Transverse colon (tissue), 4 donors: ENCODE measurements around the gene OGG1. TPM values are rescaled to one million over a fixed set of nuclear protein-coding genes. Genes with fewer than 3 reads are reported as not detected.
A peak's percentile ranks its signal among the peaks of the same experiment; 100 is the strongest.

Experiments used
- DNase-seq: peaks from one replicate; pipeline ENCODE4 v3.0.0-alpha.2; 2019
- H3K27ac ChIP-seq, 4 donors: fragments of 200-600 bp; sonication (generic); 2 replicates each; pipeline ENCODE4 v1.5.1; 2016 to 2018; ENCODE audit warnings: inconsistent platforms in 4 of 4
- H3K27me3 ChIP-seq: fragments of 200-600 bp; sonication (generic); 2 replicates; pipeline ENCODE4 v1.5.1; 2017; ENCODE audit warnings: inconsistent platforms
- H3K36me3 ChIP-seq, 4 donors: fragments of 200-600 bp; sonication (generic); 2 replicates each; pipeline ENCODE4 v1.5.1; 2017 to 2019; ENCODE audit warnings: inconsistent platforms in 4 of 4
- H3K4me1 ChIP-seq, 4 donors: fragments of 200-600 bp; sonication (generic); 2 replicates each; pipeline ENCODE4 v1.5.1; 2017 to 2020; ENCODE audit warnings: inconsistent platforms in 4 of 4
- H3K4me3 ChIP-seq, 4 donors: fragments of 200-600 bp; sonication (generic); 1 replicate in 1 of 4; 2 replicates in 3 of 4; pipeline versions ENCODE4 v1.5.1 to v1.6.1; 2017 to 2019; ENCODE audit warnings: inconsistent platforms in 4 of 4
- H3K9me3 ChIP-seq, 2 donors: fragments of 200-600 bp; sonication (generic); 2 replicates each; pipeline ENCODE4 v1.5.1; 2017 to 2019; ENCODE audit warnings: inconsistent platforms in 2 of 2
- EP300 ChIP-seq: sonication (generic); formaldehyde crosslinking; IDR thresholded peaks from one replicate; pipeline ENCODE4 v1.6.1; 2017; ENCODE audit warnings: antibody characterized with exemption, low read depth
- POLR2A ChIP-seq: fragments of 450-650 bp; IDR thresholded peaks from one replicate; pipeline ENCODE4 v1.6.1; 2016; ENCODE audit warnings: antibody characterized with exemption, mild to moderate bottlenecking, moderate library complexity
- POLR2AphosphoS5 ChIP-seq, 3 donors: sonication (generic); formaldehyde crosslinking; IDR thresholded peaks; one replicate each; pipeline ENCODE4 v1.6.1; 2016; ENCODE audit warnings: antibody characterized with exemption in 3 of 3
- WGBS, 2 donors: methylation state at CpG; one replicate each; pipeline ENCODE4 v1.1.5; 2018; ENCODE audit warnings: low coverage in 1 of 2; 5-methylcytosine and 5-hydroxymethylcytosine counted together
- in situ Hi-C, 4 donors: fragments of 200-750 bp; cut with MboI; loops; one replicate each; pipeline versions ENCODE4 v1.15.0 to v1.15.1; 2017; ENCODE audit warnings: low sequenced_read_pairs in 3 of 4, low pct_ligation_motif_present in 1 of 4, low pct_unique_long_range_greater_than_20kb in 1 of 4
- intact Hi-C: fragments of 100-400 bp; cut with DNase I; formaldehyde crosslinking; loops from one replicate; pipeline ENCODE4 v1.15.1; 2023; ENCODE audit warnings: low total_unique reads
- total RNA-seq, 4 donors: library from RNA; depleted of rRNA; stranded (reverse); fragments of >200 nt; gene quantifications; one replicate each; pipeline ENCODE4 v1.1.0, GENCODE V29; 2016
- TF ChIP-seq, protein P1 (sequence below), 5 experiments: fragments of 200-600 bp in 3 of 5; fragments of 450-650 bp in 2 of 5; sonication (generic) in 3 of 5; IDR thresholded peaks; 1 replicate in 2 of 5; 2 replicates in 3 of 5; pipeline ENCODE4 v1.5.1; 2016 to 2017; ENCODE audit warnings: antibody characterized with exemption in 5 of 5, inconsistent platforms in 3 of 5, mild to moderate bottlenecking in 2 of 5, moderate library complexity in 1 of 5

Gene OGG1
- total RNA-seq, 4 donors from 2014 or later = 27.8 to 69.5 (median 39.7) TPM

DNA sequence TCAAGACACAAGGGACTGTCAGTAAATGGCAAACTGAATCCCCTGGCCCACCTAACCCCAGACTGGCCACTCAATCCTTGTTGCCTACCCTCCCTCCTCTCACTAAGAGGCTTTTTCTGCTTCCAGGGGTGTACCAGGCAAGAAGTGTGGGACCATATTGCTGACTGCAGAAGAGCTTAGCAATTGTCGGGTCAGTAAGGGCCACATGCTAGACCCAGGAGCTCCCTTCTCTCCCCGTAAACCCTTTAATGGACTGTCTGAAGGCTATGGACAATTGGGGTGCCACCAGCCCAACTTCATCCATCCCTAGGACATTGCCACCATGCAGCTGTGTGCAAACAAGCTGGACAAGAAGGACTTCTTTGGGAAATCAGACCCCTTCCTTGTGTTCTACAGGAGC, 37.3 kb upstream of the OGG1 start:
- Histone ChIP-seq H3K36me3 (no peaks in the 10 kb centered on the region), H3K4me1 (peaks cover 0 to 12% (median 0%) of the 10 kb centered on the region in 4 donors), H3K4me3 (no peak overlapping the region), H3K27ac (no peak overlapping the region), H3K9me3 (no peaks in the 10 kb centered on the region), H3K27me3 (no peaks in the 10 kb centered on the region)
- intact Hi-C loops = no loop called here
- in situ Hi-C loops = no loop called here
- 90% methylated on average over 2 of the region's 2 CpGs; no CpG with 5 or more reads in 1 of the 2 donors for WGBS, 2 donors
- DNase-seq = no peak
- TF ChIP-seq EP300 (no peak), POLR2AphosphoS5 (IDR thresholded peaks at IDR 0.05) (no peak), POLR2A (no peak)
- TF ChIP-seq, protein P1, sequence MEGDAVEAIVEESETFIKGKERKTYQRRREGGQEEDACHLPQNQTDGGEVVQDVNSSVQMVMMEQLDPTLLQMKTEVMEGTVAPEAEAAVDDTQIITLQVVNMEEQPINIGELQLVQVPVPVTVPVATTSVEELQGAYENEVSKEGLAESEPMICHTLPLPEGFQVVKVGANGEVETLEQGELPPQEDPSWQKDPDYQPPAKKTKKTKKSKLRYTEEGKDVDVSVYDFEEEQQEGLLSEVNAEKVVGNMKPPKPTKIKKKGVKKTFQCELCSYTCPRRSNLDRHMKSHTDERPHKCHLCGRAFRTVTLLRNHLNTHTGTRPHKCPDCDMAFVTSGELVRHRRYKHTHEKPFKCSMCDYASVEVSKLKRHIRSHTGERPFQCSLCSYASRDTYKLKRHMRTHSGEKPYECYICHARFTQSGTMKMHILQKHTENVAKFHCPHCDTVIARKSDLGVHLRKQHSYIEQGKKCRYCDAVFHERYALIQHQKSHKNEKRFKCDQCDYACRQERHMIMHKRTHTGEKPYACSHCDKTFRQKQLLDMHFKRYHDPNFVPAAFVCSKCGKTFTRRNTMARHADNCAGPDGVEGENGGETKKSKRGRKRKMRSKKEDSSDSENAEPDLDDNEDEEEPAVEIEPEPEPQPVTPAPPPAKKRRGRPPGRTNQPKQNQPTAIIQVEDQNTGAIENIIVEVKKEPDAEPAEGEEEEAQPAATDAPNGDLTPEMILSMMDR (IDR thresholded peaks at IDR 0.05) = no peak

GRCh38 chr3:9713142-9713541, 36.6 kb upstream of the OGG1 start:
- WGBS, 2 donors = 79 to 93% methylated on average over 4 of the region's 4 CpGs
- no peak for DNase-seq
- no peak overlapping the region for H3K4me3 ChIP-seq
- H3K4me1 ChIP-seq = peaks cover 0 to 12% (median 0%) of the 10 kb centered on the region in 4 donors
- intact Hi-C loops = no loop called here
- no peak for TF ChIP-seq POLR2AphosphoS5 (IDR thresholded peaks at IDR 0.05)
- no peak for TF ChIP-seq EP300
- TF ChIP-seq, protein P1 (IDR thresholded peaks at IDR 0.05) = no peak
- no peak for TF ChIP-seq POLR2A
- in situ Hi-C loops = no loop called here
- H3K9me3 ChIP-seq = no peaks in the 10 kb centered on the region
- no peaks in the 10 kb centered on the region for H3K27me3 ChIP-seq
- no peaks in the 10 kb centered on the region for H3K36me3 ChIP-seq
- H3K27ac ChIP-seq = no peak overlapping the region

GRCh38 chr3:9715136-9715535, 34.6 kb upstream of the OGG1 start:
- no peaks in the 10 kb centered on the region for H3K27me3 ChIP-seq
- WGBS, 2 donors = 18 to 40% methylated on average over 1 to 4 of the region's 4 CpGs
- peak overlapping the region in 3 of 4 donors; percentile 26 to 47 (median 46) for H3K27ac ChIP-seq
- DNase-seq = no peak
- H3K4me1 ChIP-seq = peaks cover 0 to 12% (median 0%) of the 10 kb centered on the region in 4 donors
- TF ChIP-seq POLR2A = no peak
- TF ChIP-seq EP300 = no peak
- TF ChIP-seq, protein P1 (IDR thresholded peaks at IDR 0.05) = no peak
- TF ChIP-seq POLR2AphosphoS5 (IDR thresholded peaks at IDR 0.05) = no peak
- in situ Hi-C loops (no loop called here), intact Hi-C loops (no loop called here)
- no peaks in the 10 kb centered on the region for H3K9me3 ChIP-seq
- no peak overlapping the region for H3K4me3 ChIP-seq
- H3K36me3 ChIP-seq = no peaks in the 10 kb centered on the region

DNA sequence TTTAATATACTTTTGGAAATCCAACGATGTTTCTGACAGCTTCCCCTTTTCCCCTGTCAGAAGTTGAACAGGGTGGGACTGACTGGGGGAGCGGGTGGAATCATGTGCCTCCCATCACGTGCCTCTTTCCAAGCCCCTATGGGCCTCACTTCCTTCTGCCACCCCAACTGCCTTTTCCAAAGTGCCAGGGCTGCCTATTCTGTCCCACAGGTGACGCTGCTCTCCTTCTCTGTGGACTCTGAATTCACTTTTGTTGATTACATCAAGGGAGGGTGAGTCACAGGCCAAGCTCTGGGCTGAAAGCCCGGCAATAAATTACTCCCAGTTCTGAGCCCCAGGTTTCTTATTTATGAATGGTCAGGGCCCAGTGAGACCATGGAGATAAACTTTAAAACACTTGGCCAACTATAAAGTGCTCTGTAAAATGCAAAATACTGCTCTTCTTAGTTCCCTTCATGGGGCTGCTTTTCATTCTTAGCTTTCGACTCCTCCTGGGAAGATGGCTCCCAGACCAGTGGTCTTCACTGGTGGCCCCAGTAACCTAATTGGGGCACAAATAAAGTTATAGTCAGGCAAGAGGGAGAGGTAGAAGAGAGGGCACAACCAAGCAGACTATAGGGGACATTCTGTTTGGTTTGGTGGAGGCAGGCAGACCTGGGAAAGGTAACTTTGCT, 33.9 kb upstream of the OGG1 start:
- Histone ChIP-seq H3K4me1 (peaks cover 0 to 12% (median 0%) of the 10 kb centered on the region in 4 donors), H3K4me3 (no peak overlapping the region), H3K9me3 (no peaks in the 10 kb centered on the region), H3K36me3 (no peaks in the 10 kb centered on the region), H3K27ac (peak overlapping the region; percentile 43 to 62 (median 54)), H3K27me3 (no peaks in the 10 kb centered on the region)
- in situ Hi-C loops (no loop called here), intact Hi-C loops (no loop called here)
- DNase-seq = peak; percentile 78
- WGBS, 2 donors = 31 to 33% methylated on average over 1 to 6 of the region's 6 CpGs
- TF ChIP-seq POLR2A (no peak), POLR2AphosphoS5 (IDR thresholded peaks at IDR 0.05) (peak in 2 of 3 donors; percentile 52 to 75)
- TF ChIP-seq, protein P1 (IDR thresholded peaks at IDR 0.05) = peak; percentile 66 to 87 (median 71)
